ENCODE results near the gene CKMT1B.
"Not testable (repeated sequence)": the region's sequence is repeated elsewhere in the genome, so short reads cannot be mapped to it uniquely, and the experiment has no call there.

Gene CKMT1B

DNA sequence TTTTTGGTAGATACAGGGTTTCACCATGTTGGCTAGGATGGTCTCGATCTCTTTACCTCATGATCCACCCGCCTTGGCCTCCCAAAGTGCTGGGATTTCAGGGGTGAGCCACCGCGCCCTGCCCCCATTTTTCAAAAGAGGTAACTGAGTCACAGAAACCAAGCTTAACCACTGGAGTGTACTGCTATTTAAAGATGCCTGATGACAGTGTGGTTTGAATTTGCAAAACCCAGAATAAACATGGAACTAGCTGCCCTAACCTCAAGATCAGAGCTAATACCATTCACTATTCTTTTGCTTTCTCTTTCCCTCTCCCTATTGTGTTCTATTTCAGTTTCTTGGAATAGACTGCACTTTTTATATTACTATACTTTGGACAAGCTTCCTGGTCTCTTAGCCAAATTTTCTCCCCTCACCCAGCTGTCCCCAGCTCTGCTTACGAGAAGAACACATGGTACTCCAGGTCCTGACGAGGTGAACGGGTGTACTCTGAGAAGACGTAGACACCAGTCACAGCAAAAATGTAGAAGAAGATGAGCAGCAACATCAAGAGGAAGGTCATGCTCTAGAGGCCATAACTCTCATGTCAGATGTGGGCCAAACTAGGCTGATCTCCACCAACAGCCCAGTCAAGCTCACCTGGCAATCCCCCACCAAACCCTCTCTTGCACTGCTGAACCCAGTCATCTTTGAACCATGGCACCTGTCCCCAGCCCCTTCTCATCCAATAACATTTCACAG lies 44.8 kb downstream of the CKMT1B start:
- DNase-seq: not testable (repeated sequence)

Data from midbrain (tissue), 1 donor.